Esophagus (tissue), 2 donors: ENCODE data around the gene SLC1A1. TPM values are rescaled to one million over a fixed set of nuclear protein-coding genes. Genes with fewer than 3 reads are reported as not detected.

Source experiments
- H3K27ac ChIP-seq, 2 donors: one replicate each; pipeline ENCODE4 v1.5.1; 2013; ENCODE audit warnings: low read depth in 2 of 2, mild to moderate bottlenecking in 2 of 2, inconsistent platforms in 1 of 2, low read length in 1 of 2, moderate library complexity in 1 of 2
- H3K27me3 ChIP-seq, 2 donors: one replicate each; pipeline ENCODE4 v1.6.1; 2013; ENCODE audit warnings: low read length in 2 of 2, control low read depth in 1 of 2, mild to moderate bottlenecking in 1 of 2; ENCODE audit not compliant: insufficient read depth in 2 of 2, control insufficient read depth in 1 of 2
- H3K36me3 ChIP-seq, 2 donors: one replicate each; pipeline ENCODE4 v1.6.1; 2013; ENCODE audit warnings: low read length in 1 of 2; ENCODE audit not compliant: control insufficient read depth in 2 of 2, insufficient read depth in 2 of 2
- H3K4me1 ChIP-seq, 2 donors: one replicate each; pipeline ENCODE4 v1.6.1; 2013; ENCODE audit warnings: low read length in 1 of 2; ENCODE audit not compliant: control insufficient read depth in 2 of 2, insufficient read depth in 2 of 2
- H3K4me3 ChIP-seq, 2 donors: one replicate each; pipeline ENCODE4 v1.5.1; 2013; ENCODE audit warnings: low read length in 2 of 2, mild to moderate bottlenecking in 2 of 2, low read depth in 1 of 2, moderate library complexity in 1 of 2
- H3K9me3 ChIP-seq, 2 donors: one replicate each; pipeline ENCODE4 v1.6.1; 2013; ENCODE audit warnings: mild to moderate bottlenecking in 2 of 2, low read depth in 1 of 2, low read length in 1 of 2, moderate library complexity in 1 of 2; ENCODE audit not compliant: control insufficient read depth in 2 of 2, insufficient read depth in 1 of 2
- WGBS, 2 donors: extraction: QIAGEN DNeasy Blood & Tissue Kit; methylation state at CpG; one replicate each; pipeline ENCODE4 v1.1.7; 2013; 5-methylcytosine and 5-hydroxymethylcytosine counted together
- polyA plus RNA-seq, 2 donors: library from polyadenylated mRNA; stranded (reverse); fragments of 200-250 nt; gene quantifications; one replicate each; pipeline ENCODE4 v1.2.3, GENCODE V29; 2013
- donor health status: healthy with polysubstance abuse.
- donor health status: Bipolar disorder and iron deficiency.

SLC1A1 gene
- polyA plus RNA-seq, 2 donors: 1.1 to 2.4 TPM

- no peaks in the 10 kb centered on the region for H3K9me3 ChIP-seq
- no peaks in the 10 kb centered on the region for H3K36me3 ChIP-seq
- H3K4me3 ChIP-seq: peak overlapping the region; percentile 76 to 81
- WGBS, 2 donors: 1 to 2% methylated on average over 52 of the region's 52 CpGs
- peaks cover 5 to 9% of the 10 kb centered on the region in 2 donors for H3K4me1 ChIP-seq
- H3K27ac ChIP-seq: peak overlapping the region; percentile 70 to 83
- H3K27me3 ChIP-seq: no peaks in the 10 kb centered on the region
These were observed 697 bp downstream of the SLC1A1 start for GRCh38 chr9:4490705-4491625.

GRCh38 chr9:4491626-4491975 lies 1.3 kb downstream of the SLC1A1 start:
- no peaks in the 10 kb centered on the region for H3K9me3 ChIP-seq
- 17 to 30% methylated on average over 7 of the region's 7 CpGs for WGBS, 2 donors
- no peaks in the 10 kb centered on the region for H3K36me3 ChIP-seq
- no peaks in the 10 kb centered on the region for H3K27me3 ChIP-seq
- H3K4me3 ChIP-seq: peak overlapping the region in 1 of 2 donors; percentile 81
- H3K4me1 ChIP-seq: peaks cover 5 to 8% of the 10 kb centered on the region in 2 donors
- H3K27ac ChIP-seq: no peak overlapping the region

- Histone ChIP-seq H3K36me3 (no peaks in the 10 kb centered on the region), H3K27me3 (no peaks in the 10 kb centered on the region), H3K9me3 (no peaks in the 10 kb centered on the region), H3K27ac (no peak overlapping the region), H3K4me1 (peaks cover 5 to 8% of the 10 kb centered on the region in 2 donors), H3K4me3 (no peak overlapping the region)
- 59 to 71% methylated on average over 2 of the region's 2 CpGs for WGBS, 2 donors
These were observed 4.1 kb downstream of the SLC1A1 start for GRCh38 chr9:4494332-4494731.

- H3K27me3 ChIP-seq: no peaks in the 10 kb centered on the region
- H3K4me3 ChIP-seq: no peak overlapping the region
- H3K9me3 ChIP-seq: no peaks in the 10 kb centered on the region
- WGBS, 2 donors: 84 to 89% methylated on average over 7 of the region's 7 CpGs
- peaks cover 5 to 8% of the 10 kb centered on the region in 2 donors for H3K4me1 ChIP-seq
- H3K36me3 ChIP-seq: no peaks in the 10 kb centered on the region
- H3K27ac ChIP-seq: no peak overlapping the region
These were observed 4.5 kb downstream of the SLC1A1 start for GRCh38 chr9:4494806-4495205.

GRCh38 chr9:4495537-4495936 lies 5.3 kb downstream of the SLC1A1 start:
- H3K27me3 ChIP-seq: no peaks in the 10 kb centered on the region
- WGBS, 2 donors: 86 to 91% methylated on average over 4 of the region's 4 CpGs
- H3K9me3 ChIP-seq: no peaks in the 10 kb centered on the region
- no peak overlapping the region for H3K4me3 ChIP-seq
- H3K27ac ChIP-seq: no peak overlapping the region
- H3K4me1 ChIP-seq: peaks cover 5 to 7% of the 10 kb centered on the region in 2 donors
- H3K36me3 ChIP-seq: no peaks in the 10 kb centered on the region

GRCh38 chr9:4496497-4496896 lies 6.2 kb downstream of the SLC1A1 start:
- no peak overlapping the region for H3K27ac ChIP-seq
- WGBS, 2 donors: 88 to 90% methylated on average over 2 of the region's 2 CpGs
- no peaks in the 10 kb centered on the region for H3K27me3 ChIP-seq
- no peak overlapping the region for H3K4me3 ChIP-seq
- H3K4me1 ChIP-seq: peaks cover 1 to 3% of the 10 kb centered on the region in 2 donors
- no peaks in the 10 kb centered on the region for H3K36me3 ChIP-seq
- H3K9me3 ChIP-seq: no peaks in the 10 kb centered on the region

- Histone ChIP-seq H3K4me1 (peaks cover 0 to 1% of the 10 kb centered on the region in 2 donors), H3K27ac (no peak overlapping the region), H3K27me3 (no peaks in the 10 kb centered on the region), H3K36me3 (no peaks in the 10 kb centered on the region), H3K9me3 (no peaks in the 10 kb centered on the region), H3K4me3 (no peak overlapping the region)
- 4 to 6% methylated on average over 1 of the region's 1 CpG for WGBS, 2 donors
These were observed 7.1 kb downstream of the SLC1A1 start for GRCh38 chr9:4497395-4497794.

GRCh38 chr9:4497855-4498254 lies 7.6 kb downstream of the SLC1A1 start:
- H3K27ac ChIP-seq: no peak overlapping the region
- H3K36me3 ChIP-seq: no peaks in the 10 kb centered on the region
- no peak overlapping the region for H3K4me3 ChIP-seq
- no peaks in the 10 kb centered on the region for H3K9me3 ChIP-seq
- peaks cover 0 to 1% of the 10 kb centered on the region in 2 donors for H3K4me1 ChIP-seq
- H3K27me3 ChIP-seq: no peaks in the 10 kb centered on the region
- WGBS, 2 donors: 46 to 47% methylated on average over 1 of the region's 1 CpG

- H3K4me1 ChIP-seq: peaks cover 0 to 1% of the 10 kb centered on the region in 2 donors
- no peaks in the 10 kb centered on the region for H3K36me3 ChIP-seq
- no peaks in the 10 kb centered on the region for H3K27me3 ChIP-seq
- no peak overlapping the region for H3K27ac ChIP-seq
- H3K4me3 ChIP-seq: no peak overlapping the region
- WGBS, 2 donors: 69 to 72% methylated on average over 7 of the region's 7 CpGs
- no peaks in the 10 kb centered on the region for H3K9me3 ChIP-seq
These were observed 9.6 kb downstream of the SLC1A1 start for GRCh38 chr9:4499917-4500316.

GRCh38 chr9:4501147-4501507 lies 10.9 kb downstream of the SLC1A1 start:
- no peaks in the 10 kb centered on the region for H3K36me3 ChIP-seq
- H3K27ac ChIP-seq: no peak overlapping the region
- H3K9me3 ChIP-seq: no peaks in the 10 kb centered on the region
- H3K4me3 ChIP-seq: no peak overlapping the region
- H3K27me3 ChIP-seq: no peaks in the 10 kb centered on the region
- 90 to 95% methylated on average over 5 of the region's 5 CpGs for WGBS, 2 donors
- no peaks in the 10 kb centered on the region for H3K4me1 ChIP-seq
